ENCODE measurements around the gene SIAH2.

DNA sequence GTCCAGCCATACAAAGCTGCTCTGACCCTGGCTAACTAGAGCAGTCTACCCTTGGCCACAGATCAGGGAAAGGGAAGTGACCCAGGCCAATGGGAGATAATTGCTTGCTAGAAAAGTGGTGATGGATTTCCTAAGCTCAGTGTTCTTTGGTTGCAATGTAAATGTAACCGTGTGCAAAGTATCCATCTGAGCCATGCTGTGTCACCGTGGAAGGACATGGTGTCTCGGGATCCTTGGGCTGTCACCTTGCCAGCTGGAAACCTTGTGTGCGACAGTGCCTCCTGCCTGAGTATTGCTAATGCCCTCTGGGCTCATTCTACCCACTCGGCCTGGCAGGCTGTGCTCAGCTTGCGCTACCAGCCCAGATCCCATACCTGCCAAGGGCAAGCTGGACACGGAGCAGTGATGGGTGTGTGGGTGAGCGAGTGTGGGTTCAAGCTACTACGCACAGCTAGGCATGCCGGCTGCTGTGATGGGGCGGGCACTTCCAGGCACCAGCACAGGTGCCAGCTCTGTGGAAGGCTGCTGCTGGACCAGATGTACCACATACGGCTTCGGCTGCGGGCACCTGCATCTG lies 10.7 kb upstream of the SIAH2 start:
- 0 out of 2 replicates have a peak, but pooled peaks have one; percentile 6 for TF ChIP-seq CTCF (IDR thresholded peaks at IDR 0.05)
- TF ChIP-seq ZFX (IDR thresholded peaks at IDR 0.05; ENCODE audit: borderline replicate concordance): no peak
